ENCODE results near the gene MCOLN2.
A peak's percentile ranks its signal among the peaks of the same experiment; 100 is the strongest.

The MCOLN2 gene

GRCh38 chr1:85027242-85027983, 30.5 kb upstream of the MCOLN2 start:
- peak; percentile 83 for ATAC-seq

GRCh38 chr1:85025940-85026339, 29.0 kb upstream of the MCOLN2 start:
- ATAC-seq = no peak
- TF ChIP-seq POU6F1 (CRISPR knock-in tag; IDR thresholded peaks at IDR 0.05; ENCODE audit: borderline replicate concordance, low read depth) (no peak), GLIS3 (CRISPR knock-in tag; IDR thresholded peaks at IDR 0.05) (no peak), BACH2 (CRISPR knock-in tag; IDR thresholded peaks at IDR 0.05; ENCODE audit: borderline replicate concordance) (no peak), CREB5 (CRISPR knock-in tag; IDR thresholded peaks at IDR 0.05; ENCODE audit: low read depth) (no peak), SNAI2 (CRISPR knock-in tag; IDR thresholded peaks at IDR 0.05) (no peak), ZNF70 (CRISPR knock-in tag; IDR thresholded peaks at IDR 0.05) (no peak), ISL1 (CRISPR knock-in tag; IDR thresholded peaks at IDR 0.05) (no peak), ZNF565 (CRISPR knock-in tag; conservative IDR thresholded peaks at IDR 0.05; ENCODE audit: low read depth) (no peak), PPARA (CRISPR knock-in tag; IDR thresholded peaks at IDR 0.05; ENCODE audit: borderline replicate concordance) (no peak), CSRNP3 (CRISPR knock-in tag; IDR thresholded peaks at IDR 0.05) (no peak), ESRRG (CRISPR knock-in tag; IDR thresholded peaks at IDR 0.05) (no peak), TSHZ2 (CRISPR knock-in tag; IDR thresholded peaks at IDR 0.05) (no peak), OSR1 (CRISPR knock-in tag; IDR thresholded peaks at IDR 0.05) (no peak), ZFP3 (CRISPR knock-in tag; IDR thresholded peaks at IDR 0.05) (no peak), ARNTL (CRISPR knock-in tag; IDR thresholded peaks at IDR 0.05; ENCODE audit: borderline replicate concordance, low read depth) (no peak), RARB (CRISPR knock-in tag; IDR thresholded peaks at IDR 0.05) (no peak), PATZ1 (CRISPR knock-in tag; IDR thresholded peaks at IDR 0.05; ENCODE audit: borderline replicate concordance) (no peak), ZNF8 (CRISPR knock-in tag; IDR thresholded peaks at IDR 0.05) (no peak)

More at GRCh38 chr1:85027242-85027983, 30.5 kb upstream of the MCOLN2 start:
- TF ChIP-seq PATZ1 (CRISPR knock-in tag; IDR thresholded peaks at IDR 0.05; ENCODE audit: borderline replicate concordance) (no peak), TCF4 (CRISPR knock-in tag; IDR thresholded peaks at IDR 0.05; ENCODE audit: borderline replicate concordance) (no peak), CSDC2 (CRISPR knock-in tag; IDR thresholded peaks at IDR 0.05) (no peak), ZC3H10 (CRISPR knock-in tag; IDR thresholded peaks at IDR 0.05) (no peak), TOX (CRISPR knock-in tag; IDR thresholded peaks at IDR 0.05; ENCODE audit: borderline replicate concordance) (no peak)

Data from SK-N-SH treated with all-trans-retinoic acid at 6 μM for 48 hours (cell line).